Measurements from ENCODE around the gene IGFBP7.
A peak's percentile ranks its signal among the peaks of the same experiment; 100 is the strongest.

IGFBP7 gene, protein sequence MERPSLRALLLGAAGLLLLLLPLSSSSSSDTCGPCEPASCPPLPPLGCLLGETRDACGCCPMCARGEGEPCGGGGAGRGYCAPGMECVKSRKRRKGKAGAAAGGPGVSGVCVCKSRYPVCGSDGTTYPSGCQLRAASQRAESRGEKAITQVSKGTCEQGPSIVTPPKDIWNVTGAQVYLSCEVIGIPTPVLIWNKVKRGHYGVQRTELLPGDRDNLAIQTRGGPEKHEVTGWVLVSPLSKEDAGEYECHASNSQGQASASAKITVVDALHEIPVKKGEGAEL

DNA sequence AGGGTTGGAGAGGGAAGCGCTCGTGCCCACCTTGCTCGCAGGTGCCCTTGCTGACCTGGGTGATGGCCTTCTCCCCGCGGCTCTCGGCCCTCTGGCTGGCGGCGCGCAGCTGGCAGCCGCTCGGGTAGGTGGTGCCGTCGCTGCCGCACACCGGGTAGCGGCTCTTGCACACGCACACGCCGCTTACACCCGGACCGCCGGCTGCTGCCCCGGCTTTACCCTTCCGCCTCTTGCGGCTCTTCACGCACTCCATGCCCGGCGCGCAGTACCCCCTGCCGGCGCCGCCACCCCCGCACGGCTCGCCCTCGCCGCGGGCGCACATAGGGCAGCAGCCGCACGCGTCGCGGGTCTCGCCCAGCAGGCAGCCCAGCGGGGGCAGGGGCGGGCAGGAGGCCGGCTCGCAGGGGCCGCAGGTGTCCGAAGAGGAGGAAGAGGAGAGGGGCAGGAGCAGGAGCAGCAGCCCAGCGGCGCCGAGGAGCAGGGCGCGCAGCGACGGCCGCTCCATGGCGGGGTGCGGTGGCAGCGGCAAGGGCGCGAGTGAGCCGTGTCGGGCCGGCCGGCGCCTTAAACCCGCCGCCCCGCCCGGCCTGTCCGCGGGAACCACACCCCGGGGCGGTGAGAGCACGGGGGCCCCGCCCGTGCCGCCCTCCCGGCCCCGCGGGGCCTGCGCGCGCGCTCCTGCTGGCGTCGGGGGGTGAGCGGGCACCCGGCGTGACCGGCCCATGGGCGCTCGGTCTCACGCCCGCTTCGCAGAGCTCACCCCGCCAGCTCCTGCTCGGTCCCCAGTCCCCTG is at the start of gene IGFBP7:
Gene IGFBP7, minus strand, starts transcription at position 539 of the 793 bp plus-strand sequence. Its CDS starts 34 bp downstream, at position 505.
- DNase-seq = no peak

DNA sequence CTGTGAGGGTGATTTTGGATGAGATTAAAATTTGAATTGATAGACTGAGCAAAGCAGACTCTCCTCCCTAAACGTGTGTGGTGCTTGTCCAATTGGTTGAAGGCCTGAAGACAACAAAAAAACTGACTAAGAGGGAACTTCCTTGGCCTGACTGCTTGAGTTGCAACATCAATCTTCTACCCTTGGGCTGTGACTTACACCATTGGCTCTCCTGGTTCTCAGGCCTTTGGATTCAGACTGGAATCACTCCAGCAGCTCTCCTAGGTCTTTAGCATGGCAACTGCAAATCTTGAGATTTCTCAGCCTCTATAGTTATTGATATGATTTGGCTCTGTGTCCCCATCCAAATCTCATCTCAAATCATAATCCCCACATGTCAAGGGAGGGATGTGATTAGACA is 49.7 kb upstream of the IGFBP7 start:
- DNase-seq = no peak

DNA sequence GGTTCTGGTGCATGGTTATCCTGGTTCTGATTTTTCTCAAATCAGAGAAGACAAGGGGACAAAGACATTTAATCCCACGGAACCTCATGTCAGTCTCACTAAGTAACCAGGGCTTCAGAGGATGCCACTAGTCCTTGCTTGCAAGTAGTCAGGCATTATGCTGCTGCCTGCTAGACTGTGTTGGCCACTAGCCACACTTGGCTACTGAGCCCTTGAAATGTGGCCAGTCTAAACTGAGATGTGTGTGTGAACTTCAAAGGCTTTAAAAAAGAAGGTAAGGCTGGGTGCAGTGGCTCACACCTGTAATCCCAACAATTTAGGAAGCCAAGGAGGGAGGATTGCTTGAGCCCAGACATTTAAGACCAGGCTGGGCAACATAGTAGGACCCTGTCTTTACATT is 48.6 kb upstream of the IGFBP7 start:
- DNase-seq = no peak

DNA sequence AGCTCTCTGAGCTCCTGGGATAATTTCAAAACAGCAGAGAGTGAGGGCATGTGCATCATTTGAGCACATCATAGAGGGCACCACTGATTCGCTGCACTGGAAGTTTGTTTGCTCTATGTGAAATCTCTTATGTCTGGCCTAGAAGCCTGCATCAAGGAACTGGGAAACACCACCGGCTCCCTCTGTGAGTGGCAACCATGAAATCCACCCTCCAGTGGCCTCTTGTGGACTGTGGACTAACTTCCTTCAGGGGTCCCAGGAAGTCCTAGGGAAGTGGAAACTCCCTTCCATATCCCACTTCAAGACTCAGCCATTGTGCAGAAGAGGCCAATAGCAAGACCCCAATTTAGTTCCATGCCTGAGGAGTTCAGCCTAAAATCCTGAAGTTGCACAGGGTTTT is 48.0 kb upstream of the IGFBP7 start:
- no peak for DNase-seq

DNA sequence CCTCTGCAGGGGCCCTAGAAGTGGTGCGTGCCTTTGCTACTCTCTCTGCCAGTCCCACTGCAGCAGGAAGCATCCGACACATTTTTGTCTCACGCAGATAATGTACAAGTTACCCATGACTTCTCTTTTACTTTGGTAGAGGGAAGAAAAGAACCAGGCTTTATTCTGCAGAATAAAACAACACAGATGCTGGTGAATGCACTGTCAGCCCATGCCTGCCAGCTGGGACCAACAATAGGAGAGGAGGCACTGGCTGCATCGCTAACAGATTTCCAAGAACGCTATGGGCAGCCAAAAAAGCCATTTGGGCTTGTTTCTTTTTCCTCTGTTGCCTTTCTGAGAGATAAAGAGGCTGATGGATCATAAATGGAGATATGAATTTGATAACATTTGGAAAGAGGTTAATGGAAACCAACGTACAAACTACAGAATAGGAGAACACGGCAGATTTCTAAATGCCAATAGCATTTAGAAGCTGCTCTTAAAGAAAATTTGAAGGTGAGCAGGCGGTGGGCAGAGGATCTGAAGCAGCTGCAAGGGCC is 47.5 kb upstream of the IGFBP7 start:
- no peak for DNase-seq

DNA sequence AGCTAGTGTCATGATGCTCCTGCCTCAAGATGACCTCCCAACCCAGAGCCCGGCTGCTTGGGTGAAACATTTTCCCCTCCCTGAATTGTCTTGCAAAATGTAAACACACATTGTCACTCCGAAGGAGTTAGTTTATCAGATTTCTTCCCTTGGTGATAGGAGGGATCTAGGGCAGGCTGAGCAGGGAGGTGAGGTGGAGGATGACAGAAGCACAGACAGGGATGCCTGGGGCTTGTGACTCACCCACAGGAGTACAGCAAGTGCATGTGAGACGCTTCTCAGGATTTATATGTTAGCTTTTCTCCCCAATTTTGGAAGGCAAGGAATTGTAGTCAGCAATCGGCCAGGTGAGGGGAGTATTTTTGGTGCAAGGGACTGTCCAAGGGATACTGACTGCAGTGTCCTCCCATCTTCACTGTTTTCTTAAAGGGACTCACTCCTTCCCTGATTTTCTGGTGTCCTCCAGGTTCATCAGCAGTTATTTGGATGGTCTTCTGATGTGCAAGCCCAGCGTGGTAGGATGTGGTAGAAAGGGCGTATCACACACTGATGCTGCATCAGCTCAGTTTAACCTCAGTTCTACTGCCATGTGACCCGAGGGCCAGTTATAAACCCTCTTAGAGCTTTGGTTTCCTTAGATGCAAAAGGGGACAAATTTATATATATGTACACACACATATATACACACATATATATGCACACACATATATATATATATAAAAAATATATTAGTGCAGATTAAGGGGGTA is 46.2 kb upstream of the IGFBP7 start:
- DNase-seq = no peak

DNA sequence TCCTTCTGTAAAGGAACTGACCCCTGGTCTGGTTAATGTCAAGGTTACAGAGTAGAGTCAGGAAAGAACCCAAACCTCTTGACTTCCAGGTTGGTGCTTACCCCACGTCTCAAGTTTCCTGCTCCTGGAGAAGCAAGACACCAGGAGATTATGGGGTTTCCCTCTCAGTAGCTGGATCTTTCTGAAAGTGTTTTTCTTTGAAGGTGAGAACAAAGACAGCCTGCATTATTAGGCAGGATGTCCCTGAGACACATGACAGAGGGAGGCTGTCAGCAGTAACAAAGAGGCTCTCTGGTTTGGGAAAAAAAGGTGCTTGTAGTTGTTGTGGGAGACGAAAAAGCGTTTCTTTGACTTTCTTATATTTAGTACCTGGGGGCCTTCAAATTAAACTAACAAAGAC is 44.7 kb upstream of the IGFBP7 start:
- DNase-seq = no peak

DNA sequence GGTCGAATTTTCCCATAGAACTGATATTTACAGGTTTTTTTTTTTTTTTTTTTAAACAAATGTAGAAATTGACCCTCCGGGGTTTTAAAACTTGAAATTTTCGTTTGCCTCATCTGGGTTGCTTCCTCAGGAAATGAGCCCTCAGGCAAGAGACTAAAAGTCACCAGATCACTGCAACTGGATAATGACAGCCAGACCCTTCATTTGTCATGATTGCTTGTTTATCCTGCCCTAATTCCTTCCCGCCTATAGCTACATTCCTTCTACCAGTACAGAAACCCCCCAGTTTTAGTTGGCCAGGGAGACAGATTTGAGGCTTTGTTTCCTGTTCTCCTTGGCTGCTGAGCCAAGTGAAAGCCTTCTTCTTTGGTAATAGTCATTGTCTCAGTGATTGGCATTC is 44.0 kb upstream of the IGFBP7 start:
- no peak for DNase-seq

DNA sequence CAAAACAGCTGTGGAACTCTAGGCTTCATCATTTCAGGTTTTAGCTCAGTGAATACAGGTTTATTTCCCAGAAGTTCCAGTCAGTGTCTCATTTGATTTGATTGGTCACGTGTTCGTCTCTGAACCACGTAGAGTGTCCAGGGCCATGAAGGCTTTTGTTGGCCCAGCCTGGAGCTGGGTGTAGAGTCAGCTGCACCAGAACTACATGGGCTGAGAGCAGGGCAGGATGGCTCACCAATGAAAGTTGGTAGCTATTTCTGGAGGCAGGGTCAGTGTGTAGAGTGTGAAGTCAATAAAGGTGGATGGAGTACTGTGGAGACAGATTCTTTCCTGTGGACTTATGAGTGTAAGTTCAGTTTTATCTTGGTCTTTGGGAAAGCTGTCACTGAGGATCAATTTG is 43.0 kb upstream of the IGFBP7 start:
- DNase-seq = no peak

DNA sequence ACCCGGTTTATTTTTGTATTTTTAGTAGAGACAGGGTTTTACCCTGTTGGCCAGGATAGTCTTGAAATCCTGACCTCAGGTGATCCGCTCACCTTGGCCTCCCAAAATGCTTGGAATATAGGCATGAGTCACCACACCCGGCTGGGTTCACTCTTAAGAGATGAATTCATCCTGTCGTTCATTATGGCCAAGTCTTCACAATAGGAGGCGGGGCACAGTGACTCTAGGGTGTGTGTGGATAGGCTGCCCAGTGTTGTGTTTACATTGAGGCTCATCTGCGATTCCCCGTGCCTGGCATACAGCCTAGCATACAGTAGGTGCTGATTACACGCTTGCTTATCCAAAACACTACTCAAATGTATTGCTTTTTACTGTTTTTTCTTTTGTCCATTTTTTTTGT is 41.3 kb upstream of the IGFBP7 start:
- peak in 1 of 2 experiments; percentile 10 for DNase-seq

DNA sequence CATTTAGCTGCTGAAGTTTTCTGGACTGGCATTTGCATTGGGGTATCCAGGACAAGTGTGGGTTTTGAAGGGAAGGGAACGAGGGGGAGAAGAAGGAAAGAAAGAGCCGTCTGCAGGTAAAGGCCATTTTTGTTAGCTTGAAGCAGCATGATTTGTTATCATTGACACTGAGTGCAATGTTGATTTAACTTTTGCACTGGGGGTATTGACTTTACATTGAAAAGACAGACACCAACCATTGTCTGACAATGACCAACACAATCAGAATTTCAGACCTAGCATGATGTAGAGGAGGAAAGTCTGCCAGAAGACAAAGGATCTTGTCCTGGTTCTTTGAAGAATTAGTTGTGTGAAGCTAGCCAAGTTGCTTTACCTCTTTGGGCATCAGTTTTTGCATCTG is 39.6 kb upstream of the IGFBP7 start:
- DNase-seq = no peak

DNA sequence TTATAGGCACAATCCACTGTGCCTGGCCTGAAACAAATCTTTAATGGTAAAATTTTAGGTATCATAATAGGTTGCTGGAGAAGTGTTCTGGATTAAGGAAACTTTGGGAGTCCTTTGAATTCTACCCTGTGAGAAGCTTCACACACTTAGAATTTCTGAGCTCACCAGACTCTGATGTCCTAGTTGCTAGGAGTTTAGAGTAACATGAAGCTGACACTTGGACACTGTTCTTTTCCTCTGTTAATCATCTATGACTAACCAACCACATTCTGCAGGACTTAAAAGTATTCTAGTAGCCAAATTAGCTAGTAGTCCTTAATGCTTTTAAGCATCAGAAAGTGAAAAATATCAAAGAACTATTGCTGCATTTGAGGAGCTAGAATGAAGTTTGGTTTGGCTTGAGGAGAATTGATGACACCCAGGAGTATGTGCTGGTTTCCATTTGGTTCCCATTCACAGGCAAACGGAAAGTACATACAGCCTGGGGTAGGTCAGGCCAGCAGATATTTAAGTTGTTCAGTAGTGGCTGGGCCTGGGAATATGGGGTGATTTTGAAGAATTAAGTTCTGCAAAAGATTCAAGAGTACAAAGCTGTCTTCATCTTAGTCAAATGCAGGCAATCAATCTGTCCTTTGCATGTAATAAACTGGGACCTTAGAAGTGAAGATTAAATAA is 38.8 kb upstream of the IGFBP7 start:
- DNase-seq = no peak

DNA sequence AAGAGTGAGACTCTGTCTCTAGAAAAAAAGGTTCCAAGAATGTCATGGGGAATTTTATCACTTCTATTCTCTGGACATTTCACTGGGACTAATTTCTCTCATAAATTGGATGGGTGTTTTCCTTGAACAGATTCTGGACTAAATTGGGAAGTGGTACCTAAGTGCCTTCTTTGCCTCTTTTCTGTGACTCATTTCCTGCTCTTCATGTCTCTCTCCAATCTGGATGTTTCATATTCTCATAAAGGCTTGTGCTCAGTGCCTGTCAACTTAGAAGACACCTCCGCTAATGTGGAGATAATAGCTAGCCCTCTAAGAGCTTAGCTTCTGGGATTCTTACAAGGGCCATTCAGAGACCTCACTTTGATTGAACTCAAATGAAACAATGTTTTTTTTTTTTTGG is 38.0 kb upstream of the IGFBP7 start:
- no peak for DNase-seq

DNA sequence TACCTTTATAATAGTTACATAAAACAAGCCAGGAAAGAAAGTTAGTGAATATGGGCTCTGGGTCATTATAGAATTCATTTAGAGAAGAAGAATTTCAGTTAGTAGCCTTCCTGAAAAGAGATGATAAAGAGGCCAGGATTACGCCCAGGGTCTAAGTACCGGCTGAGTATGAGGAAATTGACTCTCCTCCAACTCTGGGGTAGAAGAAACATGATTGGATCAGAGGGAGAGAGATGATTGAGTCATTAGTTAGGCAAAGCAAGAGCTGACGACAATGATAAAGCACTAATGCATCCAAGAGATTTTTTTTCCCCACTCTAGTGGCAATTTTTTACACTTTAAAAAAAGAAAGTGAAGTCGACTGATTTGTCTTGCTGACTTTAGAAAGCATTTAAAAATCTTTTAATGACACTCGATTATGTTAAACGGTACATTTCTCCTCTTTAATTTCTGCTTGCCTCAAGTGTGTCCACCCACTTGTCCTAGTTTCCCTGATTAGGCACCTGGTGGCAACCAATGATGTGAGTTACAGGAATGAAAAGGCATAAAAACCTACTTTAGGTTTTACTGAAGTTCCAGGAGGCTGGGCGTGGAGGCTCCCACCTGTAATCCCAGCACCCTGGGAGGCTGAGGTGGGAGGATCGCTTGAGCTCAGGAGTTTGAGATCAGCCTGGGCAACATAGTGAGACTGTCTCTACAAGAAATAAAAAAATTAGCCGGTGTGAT is 37.3 kb upstream of the IGFBP7 start:
- no peak for DNase-seq

DNA sequence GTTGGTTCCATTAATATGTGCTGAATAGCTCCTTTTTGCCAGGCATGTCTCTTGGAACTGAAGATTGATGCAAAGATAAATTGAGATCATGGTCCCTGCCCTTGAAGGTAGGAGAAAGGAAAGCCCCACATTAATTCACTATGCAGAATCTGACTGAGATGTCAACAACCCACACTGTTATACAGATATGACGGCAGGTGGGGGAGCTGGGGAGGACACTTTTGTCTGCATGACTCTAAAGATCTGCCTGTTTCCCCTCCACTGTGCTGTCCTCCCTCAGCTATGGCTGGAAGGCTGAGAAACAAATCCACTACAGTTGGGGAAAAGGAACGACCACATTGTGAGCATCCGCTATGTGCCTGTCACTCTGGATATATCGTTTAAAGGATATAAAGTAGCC is 36.3 kb upstream of the IGFBP7 start:
- DNase-seq = no peak

DNA sequence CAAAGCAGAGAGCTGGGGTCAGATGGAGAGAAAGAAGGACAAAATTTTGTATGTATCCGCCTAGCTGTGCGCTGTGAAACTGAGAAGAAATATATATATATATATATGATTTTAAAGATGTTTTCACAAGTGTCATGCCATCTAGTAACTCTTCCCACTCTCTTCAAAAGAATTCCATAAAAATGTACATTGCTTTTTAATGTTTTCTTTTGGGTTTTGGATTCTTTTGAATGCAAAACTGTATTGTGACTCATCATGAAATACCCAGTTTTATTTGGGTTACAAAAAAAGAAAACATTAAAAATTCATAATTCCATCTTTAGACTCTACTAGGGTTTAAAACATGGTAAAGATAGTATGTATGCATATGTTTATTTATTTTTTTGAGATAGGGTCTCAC is 34.3 kb upstream of the IGFBP7 start:
- DNase-seq = no peak

DNA sequence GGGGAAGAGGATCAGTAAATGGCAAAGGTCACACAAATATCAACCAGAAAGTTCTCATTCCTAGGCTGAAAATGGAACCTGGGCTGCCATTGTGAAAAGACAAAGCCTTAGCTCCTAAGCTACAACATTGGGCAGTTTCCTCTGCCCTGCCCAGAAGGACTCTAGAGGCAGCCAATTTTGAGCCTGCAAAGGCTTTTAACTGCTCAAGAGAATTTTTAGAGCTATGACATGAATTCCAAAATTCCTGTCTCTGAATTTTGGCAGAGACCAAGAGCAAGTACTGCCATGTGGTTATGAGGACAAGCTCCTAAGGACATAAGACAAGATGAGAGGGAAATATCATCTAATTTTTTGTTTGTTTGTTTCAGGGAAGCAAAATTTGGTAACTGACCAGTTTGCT is 29.6 kb upstream of the IGFBP7 start:
- DNase-seq = no peak

DNA sequence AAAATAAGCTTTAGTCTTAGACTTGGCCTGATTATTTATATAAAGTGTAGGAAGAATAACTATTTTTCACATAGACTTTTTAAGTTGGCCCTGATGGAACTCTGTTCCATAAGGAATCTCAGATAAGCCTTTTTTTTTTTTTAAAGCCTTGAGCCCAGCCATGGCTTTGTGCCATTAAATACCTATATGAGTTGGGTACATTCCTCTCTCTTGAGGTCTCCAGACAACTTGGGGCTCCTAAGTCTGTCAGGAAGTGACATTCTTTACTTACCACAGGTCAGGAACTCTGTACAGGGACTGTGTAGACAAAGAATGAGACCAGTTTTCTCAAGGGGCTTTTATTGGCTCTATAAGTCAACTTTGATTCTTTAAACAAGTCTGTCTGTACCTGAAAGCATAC is 27.1 kb upstream of the IGFBP7 start:
- DNase-seq = no peak

DNA sequence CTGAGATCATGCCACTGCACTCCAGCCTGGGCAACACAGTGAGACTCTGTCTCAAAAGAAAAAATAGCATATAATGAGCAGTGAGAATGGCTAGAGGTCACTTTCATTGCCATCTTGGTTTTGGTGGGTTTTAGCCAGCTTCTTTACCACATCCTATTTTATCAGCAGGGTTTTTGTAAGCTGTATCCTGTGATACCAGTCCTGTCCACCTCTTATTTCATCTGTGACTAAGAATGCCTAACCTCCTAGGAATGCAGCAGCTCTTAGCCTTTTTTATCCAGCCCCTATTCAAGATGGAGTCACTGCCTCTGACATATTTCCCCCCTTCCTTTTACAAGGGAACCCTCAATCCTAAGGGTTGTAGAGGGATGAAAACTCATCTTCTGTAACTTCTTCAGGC is 26.1 kb upstream of the IGFBP7 start:
- no peak for DNase-seq

DNA sequence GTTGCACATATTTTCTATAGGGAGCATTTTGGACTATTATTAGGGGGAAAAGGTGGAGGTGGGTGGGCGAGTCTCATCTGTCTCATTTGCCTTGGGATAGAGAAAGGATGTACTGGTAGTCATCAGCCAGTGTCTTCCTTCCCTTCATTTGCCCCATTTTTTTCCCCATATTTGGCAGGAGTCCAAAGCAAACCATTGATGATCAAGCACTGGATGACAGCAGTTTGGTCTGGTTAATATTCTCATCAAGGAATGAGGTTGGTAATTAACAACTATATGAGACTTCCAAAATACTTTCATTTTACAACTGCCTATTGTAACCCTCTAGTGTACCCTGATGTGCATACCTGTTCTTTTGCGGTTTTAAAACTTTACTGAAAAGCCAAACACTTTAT is 22.6 kb upstream of the IGFBP7 start:
- DNase-seq = no peak

DNA sequence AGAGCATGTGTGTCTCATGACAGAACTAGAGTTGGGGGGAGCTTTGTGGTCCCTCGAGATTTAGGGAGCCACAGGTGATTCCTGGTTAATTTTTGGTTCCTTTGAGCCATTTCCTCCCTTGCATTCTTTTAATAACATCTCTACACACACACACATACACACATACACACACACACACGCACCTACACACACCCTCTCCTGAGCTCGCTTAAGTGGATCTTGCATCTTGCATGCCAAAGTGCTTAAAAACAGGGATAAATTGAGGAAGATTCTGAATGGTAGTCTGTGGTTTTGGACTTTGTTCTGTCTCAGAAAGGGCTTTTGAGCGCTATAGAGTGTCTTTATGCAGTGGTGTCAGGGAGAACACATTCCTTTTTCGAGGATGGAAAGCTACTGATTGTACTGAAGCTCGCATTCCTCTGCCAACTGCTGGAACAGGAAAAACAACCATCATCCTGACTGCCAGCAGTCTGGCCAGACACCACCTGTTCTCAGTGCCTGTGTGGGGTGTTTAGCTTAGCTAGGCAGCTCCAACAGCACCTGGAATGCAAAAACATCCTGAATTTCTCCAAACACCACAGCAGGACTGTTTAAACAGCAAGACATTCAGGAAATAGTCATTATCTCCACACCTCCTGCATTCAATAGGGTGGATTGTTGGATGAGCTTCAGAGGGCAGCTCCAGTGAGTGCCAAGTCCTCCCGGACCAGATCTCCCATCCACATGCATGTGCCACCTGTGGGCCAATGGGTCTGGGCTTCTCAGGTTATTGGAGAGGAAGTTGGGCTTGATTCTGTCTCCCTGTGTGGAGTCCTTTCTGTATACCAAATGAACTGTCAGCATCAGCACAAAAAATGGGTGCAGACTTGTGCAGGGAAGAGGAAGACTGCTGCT is 21.9 kb upstream of the IGFBP7 start:
- no peak for DNase-seq

All from SHP77 (cell line).